Stomach smooth muscle (tissue), 2 donors: ENCODE measurements around the gene SRP9.
"Not testable (repeated sequence)": the region's sequence is repeated elsewhere in the genome, so short reads cannot be mapped to it uniquely, and the experiment has no call there.

ENCODE experiments used
- H3K27ac ChIP-seq: one replicate; pipeline ENCODE4 v1.7.0; 2013; ENCODE audit warnings: mild to moderate bottlenecking, low read length, inconsistent platforms
- H3K27me3 ChIP-seq, 2 donors: one replicate each; pipeline ENCODE4 v1.7.0; 2013; ENCODE audit warnings: low read length in 2 of 2; ENCODE audit not compliant: insufficient read depth in 2 of 2, control insufficient read depth in 1 of 2
- H3K36me3 ChIP-seq, 2 donors: one replicate each; pipeline ENCODE4 v1.7.0; 2013; ENCODE audit warnings: low read length in 2 of 2; ENCODE audit not compliant: control insufficient read depth in 2 of 2, insufficient read depth in 2 of 2
- H3K4me1 ChIP-seq: one replicate; pipeline ENCODE4 v1.7.0; 2013; ENCODE audit warnings: low read length; ENCODE audit not compliant: control insufficient read depth, insufficient read depth
- H3K4me3 ChIP-seq, 2 donors: one replicate each; pipeline ENCODE4 v1.7.0; 2013; ENCODE audit warnings: low read length in 2 of 2
- H3K9ac ChIP-seq, 2 donors: one replicate each; pipeline ENCODE4 v1.7.0; 2013; ENCODE audit warnings: low read length in 2 of 2, mild to moderate bottlenecking in 1 of 2
- H3K9me3 ChIP-seq, 2 donors: one replicate each; pipeline ENCODE4 v1.7.0; 2013; ENCODE audit warnings: low read length in 2 of 2; ENCODE audit not compliant: control insufficient read depth in 2 of 2
- donor health status: healthy.
- donor health status: Pancreatic carcinoma.

Gene SRP9

GRCh38 chr1:225777058-225777582, 506 bp upstream of the SRP9 start:
- peak overlapping the region; percentile 74 to 99 for H3K4me3 ChIP-seq
- H3K4me1 ChIP-seq = peaks cover 40% of the 10 kb centered on the region

DNA sequence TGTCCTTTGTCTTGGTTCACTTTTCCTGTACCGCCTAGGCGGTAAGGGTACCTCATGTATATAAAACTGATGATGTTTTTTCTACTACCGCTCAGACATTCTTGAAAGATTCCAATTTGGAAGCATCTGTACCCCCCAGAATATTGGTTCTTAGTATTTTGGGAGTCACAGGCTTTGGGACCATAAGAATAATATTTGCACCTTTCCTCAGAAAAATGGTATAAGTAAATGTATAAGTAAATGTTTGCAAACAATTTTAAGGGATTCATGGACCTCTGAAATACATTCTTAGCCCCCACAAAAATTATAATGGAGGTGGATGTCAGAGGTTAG, 677 bp downstream of the SRP9 start:
- H3K27me3 ChIP-seq = no peaks in the 10 kb centered on the region
- H3K36me3 ChIP-seq = no peaks in the 10 kb centered on the region
- H3K4me3 ChIP-seq = peak overlapping the region; percentile 97 to 99
- H3K9me3 ChIP-seq = no peaks in the 10 kb centered on the region
- peak overlapping the region; percentile 95 for H3K27ac ChIP-seq
- H3K9ac ChIP-seq = peak overlapping the region; percentile 98 to 99
- peaks cover 29% of the 10 kb centered on the region for H3K4me1 ChIP-seq

More at GRCh38 chr1:225777058-225777582, 506 bp upstream of the SRP9 start:
- Histone ChIP-seq H3K9me3 (no peaks in the 10 kb centered on the region), H3K36me3 (no peaks in the 10 kb centered on the region), H3K27me3 (no peaks in the 10 kb centered on the region), H3K9ac (peak overlapping the region; percentile 75 to 98), H3K27ac (peak overlapping the region; percentile 95)

DNA sequence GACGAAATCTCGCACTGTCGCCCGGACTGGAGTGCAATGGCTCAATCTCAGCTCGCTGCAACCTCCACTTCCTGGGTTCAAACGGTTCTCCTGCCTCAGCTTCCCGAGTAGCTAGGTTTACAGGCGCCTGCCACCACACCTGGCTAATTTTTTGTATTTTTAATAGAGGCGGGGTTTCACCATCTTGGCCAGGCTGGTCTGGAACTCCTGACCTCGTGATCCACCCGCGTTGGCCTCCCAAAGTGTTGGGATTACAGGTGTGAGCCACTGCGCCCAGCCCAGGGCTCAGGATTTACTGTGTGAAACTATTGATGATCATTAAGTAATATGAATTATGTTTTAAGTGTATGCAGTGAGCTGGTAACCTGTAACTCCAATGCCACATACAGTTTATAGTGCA, 1.5 kb downstream of the SRP9 start:
- peak overlapping the region in 1 of 2 donors; percentile 98 for H3K9ac ChIP-seq
- not testable (repeated sequence) for H3K36me3 ChIP-seq, H3K27ac ChIP-seq, H3K27me3 ChIP-seq, H3K9me3 ChIP-seq
- peaks cover 26% of the 10 kb centered on the region for H3K4me1 ChIP-seq
- peak overlapping the region; percentile 97 to 99 for H3K4me3 ChIP-seq

GRCh38 chr1:225780134-225780533, 2.5 kb downstream of the SRP9 start:
- Histone ChIP-seq H3K27me3 (no peaks in the 10 kb centered on the region), H3K4me1 (peaks cover 19% of the 10 kb centered on the region), H3K27ac (no peak overlapping the region), H3K36me3 (peaks cover 0 to 5% of the 10 kb centered on the region in 2 donors), H3K9me3 (no peaks in the 10 kb centered on the region), H3K4me3 (peak overlapping the region in 1 of 2 donors; percentile 16), H3K9ac (no peak overlapping the region)

- Histone ChIP-seq H3K36me3 (peaks cover 0 to 5% of the 10 kb centered on the region in 2 donors), H3K4me3 (no peak overlapping the region), H3K9me3 (no peaks in the 10 kb centered on the region), H3K4me1 (peaks cover 19% of the 10 kb centered on the region), H3K27me3 (no peaks in the 10 kb centered on the region), H3K27ac (no peak overlapping the region), H3K9ac (no peak overlapping the region)
Measured at GRCh38 chr1:225780630-225781029, 3.0 kb downstream of the SRP9 start.

GRCh38 chr1:225789142-225789541, 11.5 kb downstream of the SRP9 start:
- H3K9me3 ChIP-seq, H3K27ac ChIP-seq, H3K9ac ChIP-seq, H3K27me3 ChIP-seq, H3K4me3 ChIP-seq, H3K4me1 ChIP-seq: not testable (repeated sequence)
- peaks cover 27 to 33% of the 10 kb centered on the region in 2 donors for H3K36me3 ChIP-seq

DNA sequence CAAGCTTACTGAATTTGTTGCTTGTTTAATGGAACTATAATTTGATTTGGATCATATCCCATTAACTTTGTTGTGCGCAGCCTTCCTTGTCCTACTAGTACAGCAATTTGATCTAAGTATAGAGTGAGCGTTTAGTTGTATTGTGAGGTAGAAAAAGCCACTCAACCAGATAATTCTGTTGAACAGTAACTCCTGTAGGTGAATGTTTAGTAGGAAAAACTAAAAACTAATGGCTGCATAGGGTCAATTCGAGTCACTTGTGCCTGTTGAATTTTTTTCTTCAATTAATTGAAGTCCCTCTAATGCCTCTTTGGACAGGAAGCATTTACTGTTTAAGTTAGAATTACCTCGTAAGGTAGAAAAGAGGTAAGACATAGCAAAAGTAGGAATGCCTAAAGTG, 17.3 kb downstream of the SRP9 start:
- no peaks in the 10 kb centered on the region for H3K9me3 ChIP-seq
- no peak overlapping the region for H3K4me3 ChIP-seq
- peaks cover 0 to 8% of the 10 kb centered on the region in 2 donors for H3K36me3 ChIP-seq
- H3K27me3 ChIP-seq = no peaks in the 10 kb centered on the region
- no peak overlapping the region for H3K27ac ChIP-seq
- H3K9ac ChIP-seq = no peak overlapping the region
- no peaks in the 10 kb centered on the region for H3K4me1 ChIP-seq

DNA sequence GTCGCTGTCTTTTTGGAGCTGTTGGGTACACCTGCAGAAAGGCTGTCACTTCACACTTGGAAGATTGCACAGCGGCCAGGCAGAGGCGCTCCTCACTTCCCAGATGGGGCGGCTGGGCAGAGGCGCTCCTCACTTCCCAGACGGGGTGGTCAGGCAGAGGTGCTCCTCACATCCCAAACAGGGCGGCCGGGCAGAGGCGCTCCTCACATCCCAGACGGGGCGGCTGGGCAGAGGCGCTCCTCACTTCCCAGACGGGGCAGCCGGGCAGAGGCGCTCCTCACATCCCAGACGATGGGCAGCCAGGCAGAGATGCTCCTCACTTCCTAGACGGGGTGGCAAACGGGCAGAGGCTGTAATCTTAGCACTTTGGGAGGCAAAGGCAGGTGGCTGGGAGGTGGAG, 18.5 kb downstream of the SRP9 start:
- not testable (repeated sequence) for H3K27ac ChIP-seq, H3K4me1 ChIP-seq, H3K36me3 ChIP-seq, H3K9me3 ChIP-seq, H3K27me3 ChIP-seq, H3K9ac ChIP-seq, H3K4me3 ChIP-seq

DNA sequence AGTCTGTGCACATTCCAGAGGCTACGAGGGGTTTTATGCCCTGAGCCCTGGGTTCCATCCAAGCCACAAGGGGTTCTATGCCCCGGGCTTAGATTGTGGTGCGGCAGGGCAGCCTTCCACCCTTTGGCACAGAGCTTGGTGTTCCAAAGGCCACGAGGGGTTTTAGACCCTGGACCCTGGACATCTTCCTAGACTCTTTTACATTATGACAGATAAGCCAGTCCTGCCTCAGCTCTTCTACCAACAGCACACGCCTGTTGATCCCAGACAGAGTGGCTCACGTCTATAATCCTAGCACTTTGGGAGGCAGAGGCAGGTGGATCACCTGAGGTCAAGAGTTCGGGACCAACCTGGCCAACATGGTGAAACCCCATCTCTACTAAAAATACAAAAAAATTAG, 23.5 kb downstream of the SRP9 start:
- not testable (repeated sequence) for H3K36me3 ChIP-seq, H3K4me3 ChIP-seq, H3K9ac ChIP-seq, H3K4me1 ChIP-seq, H3K9me3 ChIP-seq, H3K27ac ChIP-seq, H3K27me3 ChIP-seq

GRCh38 chr1:225806249-225806648, 28.6 kb downstream of the SRP9 start:
- Histone ChIP-seq H3K4me3 (no peak overlapping the region), H3K9ac (no peak overlapping the region), H3K4me1 (peaks cover 7% of the 10 kb centered on the region), H3K27ac (no peak overlapping the region), H3K36me3 (no peaks in the 10 kb centered on the region), H3K27me3 (no peaks in the 10 kb centered on the region), H3K9me3 (no peaks in the 10 kb centered on the region)

DNA sequence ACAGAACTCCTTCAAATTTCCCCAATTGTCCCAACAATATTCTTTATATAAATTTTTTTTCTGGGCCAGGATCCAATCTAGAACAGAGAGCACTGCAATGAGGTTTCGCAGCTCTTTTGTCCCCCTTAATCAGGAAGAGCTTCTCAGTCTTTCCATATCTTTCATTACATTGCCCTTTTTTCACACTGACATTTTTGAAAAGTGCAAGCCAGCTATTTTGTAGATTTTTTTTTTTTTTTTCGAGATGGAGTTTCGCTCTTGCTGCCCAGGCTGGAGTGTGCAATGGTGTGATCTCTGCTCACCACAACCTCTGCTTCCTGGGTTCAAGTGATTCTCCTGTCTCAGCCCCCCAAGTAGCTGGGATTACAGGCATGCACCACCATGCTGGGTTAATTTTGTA, 29.1 kb downstream of the SRP9 start:
- H3K9me3 ChIP-seq, H3K27me3 ChIP-seq, H3K4me3 ChIP-seq, H3K27ac ChIP-seq, H3K36me3 ChIP-seq, H3K9ac ChIP-seq: not testable (repeated sequence)
- H3K4me1 ChIP-seq = peaks cover 11% of the 10 kb centered on the region
